Measurements from ENCODE around the gene PTPRM. TPM values are rescaled to one million over a fixed set of nuclear protein-coding genes. Genes with fewer than 3 reads are reported as not detected.

Gene PTPRM
- polyA plus RNA-seq, 1 donor from 2014 or later, result 126 TPM

GRCh38 chr18:7607540-7608173 lies 40.5 kb downstream of the PTPRM start:
- TF ChIP-seq MXI1 (conservative IDR thresholded peaks at IDR 0.05; ENCODE audit: poor library complexity, severe bottlenecking), result no peak
- no peak for TF ChIP-seq EP300 (conservative IDR thresholded peaks at IDR 0.05; ENCODE audit: poor library complexity, severe bottlenecking)
- TF ChIP-seq TAF1 (IDR thresholded peaks at IDR 0.05; ENCODE audit: low read depth), result no peak
- TF ChIP-seq RAD21 (conservative IDR thresholded peaks at IDR 0.05), result no peak
- TF ChIP-seq CTCF (IDR thresholded peaks at IDR 0.05; ENCODE audit: poor library complexity, severe bottlenecking), result no peak
- TF ChIP-seq POLR2AphosphoS5 (IDR thresholded peaks at IDR 0.05), result no peak
- TF ChIP-seq SMC3 (conservative IDR thresholded peaks at IDR 0.05; ENCODE audit: poor library complexity), result no peak
- TF ChIP-seq EZH2 (IDR thresholded peaks at IDR 0.05; ENCODE audit: borderline replicate concordance, insufficient read depth, low read length, poor library complexity, severe bottlenecking), result no peak
- no peak for TF ChIP-seq REST (IDR thresholded peaks at IDR 0.05; ENCODE audit: borderline replicate concordance)
- no peak overlapping the region for H3K27ac ChIP-seq (ENCODE audit: low read length)
- no peaks in the 10 kb centered on the region for H3K9me3 ChIP-seq (ENCODE audit: low read length)
- H3K79me2 ChIP-seq (replicated peaks; ENCODE audit: insufficient read depth, low read length), result no peaks in the 10 kb centered on the region
- H3K9me2 ChIP-seq (ENCODE audit: insufficient read depth, low read length), result no peaks in the 10 kb centered on the region
- H3K4me2 ChIP-seq (ENCODE audit: low read length), result no peak overlapping the region
- H3K4me3 ChIP-seq (ENCODE audit: low read length), result no peak overlapping the region
- H3K27me3 ChIP-seq (ENCODE audit: insufficient read depth, low read depth, low read length), result no peaks in the 10 kb centered on the region
- no peak overlapping the region for H2AFZ ChIP-seq (ENCODE audit: low read depth, low read length)
- H4K20me1 ChIP-seq (ENCODE audit: insufficient read depth), result no peaks in the 10 kb centered on the region
- no peaks in the 10 kb centered on the region for H3K36me3 ChIP-seq (ENCODE audit: insufficient read depth, low read length)
- H3F3A ChIP-seq (ENCODE audit: insufficient read depth, low read length, poor library complexity, severe bottlenecking), result no peaks in the 10 kb centered on the region
- no peak overlapping the region for H3K9ac ChIP-seq (ENCODE audit: low read length)

GRCh38 chr18:7608174-7608550 lies 41.0 kb downstream of the PTPRM start:
- no peaks in the 10 kb centered on the region for H3K9me3 ChIP-seq (ENCODE audit: low read length)
- no peaks in the 10 kb centered on the region for H4K20me1 ChIP-seq (ENCODE audit: insufficient read depth)
- H3K9ac ChIP-seq (ENCODE audit: low read length), result no peak overlapping the region
- H3K27ac ChIP-seq (ENCODE audit: low read length), result no peak overlapping the region
- H3F3A ChIP-seq (ENCODE audit: insufficient read depth, low read length, poor library complexity, severe bottlenecking), result no peaks in the 10 kb centered on the region
- no peak overlapping the region for H3K4me3 ChIP-seq (ENCODE audit: low read length)
- no peaks in the 10 kb centered on the region for H3K27me3 ChIP-seq (ENCODE audit: insufficient read depth, low read depth, low read length)
- no peaks in the 10 kb centered on the region for H3K79me2 ChIP-seq (replicated peaks; ENCODE audit: insufficient read depth, low read length)
- no peak overlapping the region for H3K4me2 ChIP-seq (ENCODE audit: low read length)
- H2AFZ ChIP-seq (ENCODE audit: low read depth, low read length), result no peak overlapping the region
- no peaks in the 10 kb centered on the region for H3K36me3 ChIP-seq (ENCODE audit: insufficient read depth, low read length)
- TF ChIP-seq EZH2 (IDR thresholded peaks at IDR 0.05; ENCODE audit: borderline replicate concordance, insufficient read depth, low read length, poor library complexity, severe bottlenecking), result no peak
- no peak for TF ChIP-seq TAF1 (IDR thresholded peaks at IDR 0.05; ENCODE audit: low read depth)
- no peak for TF ChIP-seq MXI1 (conservative IDR thresholded peaks at IDR 0.05; ENCODE audit: poor library complexity, severe bottlenecking)
- TF ChIP-seq POLR2AphosphoS5 (IDR thresholded peaks at IDR 0.05), result no peak
- no peak for TF ChIP-seq SMC3 (conservative IDR thresholded peaks at IDR 0.05; ENCODE audit: poor library complexity)
- TF ChIP-seq RAD21 (conservative IDR thresholded peaks at IDR 0.05), result no peak
- no peak for TF ChIP-seq CTCF (IDR thresholded peaks at IDR 0.05; ENCODE audit: poor library complexity, severe bottlenecking)
- no peak for TF ChIP-seq EP300 (conservative IDR thresholded peaks at IDR 0.05; ENCODE audit: poor library complexity, severe bottlenecking)
- TF ChIP-seq REST (IDR thresholded peaks at IDR 0.05; ENCODE audit: borderline replicate concordance), result no peak
- H3K9me2 ChIP-seq (ENCODE audit: insufficient read depth, low read length), result no peaks in the 10 kb centered on the region
